Stimulated activated memory B cell treated with anti-CD40 and anti-IgM and Interleukin-4, amounts not matched to agents 10 μg/mL and 1 μg/mL and 100 μg/mL, for 72 hours (primary cell): ENCODE results near the gene BAMBI.
"Not testable (repeated sequence)": the region's sequence is repeated elsewhere in the genome, so short reads cannot be mapped to it uniquely, and the experiment has no call there.

Experiments
- ATAC-seq: fragments of 150-1000 bp; cut with Tn5 transposase; 2 replicates; pipeline ENCODE4 v1.10.0; 2021
- H3K27ac Mint-ChIP-seq: one replicate; pipeline ENCODE4 v1.8.0; 2022; ENCODE audit warnings: mild to moderate bottlenecking, mixed read lengths
- H3K27me3 Mint-ChIP-seq: one replicate; pipeline ENCODE4 v1.8.0; 2022; ENCODE audit warnings: mixed read lengths
- H3K36me3 Mint-ChIP-seq: one replicate; pipeline ENCODE4 v1.8.0; 2022; ENCODE audit warnings: mixed read lengths
- H3K4me1 Mint-ChIP-seq: one replicate; pipeline ENCODE4 v1.8.0; 2022; ENCODE audit warnings: mixed read lengths
- H3K4me3 Mint-ChIP-seq: one replicate; pipeline ENCODE4 v1.8.0; 2022; ENCODE audit warnings: mild to moderate bottlenecking, moderate library complexity, mixed read lengths
- H3K9me3 Mint-ChIP-seq: one replicate; pipeline ENCODE4 v1.8.0; 2022; ENCODE audit warnings: mixed read lengths

Gene BAMBI

GRCh38 chr10:28676968-28677887 lies at the start of gene BAMBI:
BAMBI (plus strand) TSS chr10:28677521; CDS start chr10:28677898, 377 bp downstream.
- Mint-ChIP-seq H3K27ac (no peak within 1 kb of the TSS), H3K4me1 (peaks cover 22% of the 10 kb centered on the region), H3K9me3 (no peaks in the 10 kb centered on the region), H3K4me3 (peak within 1 kb of the TSS; percentile 77), H3K36me3 (no peaks in the 10 kb centered on the region), H3K27me3 (peaks cover 55% of the 10 kb centered on the region)
- peak; percentile 99 for ATAC-seq

- Mint-ChIP-seq H3K9me3 (no peaks in the 10 kb centered on the region), H3K27me3 (peaks cover 37% of the 10 kb centered on the region)
Measured at GRCh38 chr10:28628184-28628893, 49.0 kb upstream of the BAMBI start.

GRCh38 chr10:28631896-28632583 lies 45.3 kb upstream of the BAMBI start:
- Mint-ChIP-seq H3K4me3 (no peak overlapping the region), H3K9me3 (no peaks in the 10 kb centered on the region), H3K27me3 (peaks cover 62% of the 10 kb centered on the region), H3K27ac (no peak overlapping the region), H3K4me1 (peaks cover 6% of the 10 kb centered on the region), H3K36me3 (no peaks in the 10 kb centered on the region)
- ATAC-seq = no peak

More at GRCh38 chr10:28628184-28628893, 49.0 kb upstream of the BAMBI start:
- H3K4me1 Mint-ChIP-seq = peaks cover 6% of the 10 kb centered on the region
- H3K36me3 Mint-ChIP-seq = no peaks in the 10 kb centered on the region
- no peak overlapping the region for H3K27ac Mint-ChIP-seq
- H3K4me3 Mint-ChIP-seq = no peak overlapping the region
- ATAC-seq = peak; percentile 69

GRCh38 chr10:28632584-28632945 lies 44.8 kb upstream of the BAMBI start:
- no peaks in the 10 kb centered on the region for H3K36me3 Mint-ChIP-seq
- H3K4me3 Mint-ChIP-seq = no peak overlapping the region
- peaks cover 3% of the 10 kb centered on the region for H3K9me3 Mint-ChIP-seq
- no peak for ATAC-seq
- peaks cover 62% of the 10 kb centered on the region for H3K27me3 Mint-ChIP-seq
- H3K27ac Mint-ChIP-seq = no peak overlapping the region
- peaks cover 6% of the 10 kb centered on the region for H3K4me1 Mint-ChIP-seq

- Mint-ChIP-seq H3K9me3 (peaks cover 4% of the 10 kb centered on the region), H3K36me3 (no peaks in the 10 kb centered on the region), H3K4me3 (no peak overlapping the region), H3K4me1 (no peaks in the 10 kb centered on the region), H3K27me3 (peaks cover 58% of the 10 kb centered on the region), H3K27ac (no peak overlapping the region)
- no peak for ATAC-seq
Measured at GRCh38 chr10:28633750-28634149, 43.6 kb upstream of the BAMBI start.

- no peak for ATAC-seq
- Mint-ChIP-seq H3K4me3 (no peak overlapping the region), H3K9me3 (peaks cover 9% of the 10 kb centered on the region), H3K36me3 (no peaks in the 10 kb centered on the region), H3K27ac (no peak overlapping the region), H3K4me1 (no peaks in the 10 kb centered on the region), H3K27me3 (peaks cover 39% of the 10 kb centered on the region)
Measured at GRCh38 chr10:28637346-28637745, 40.0 kb upstream of the BAMBI start.

GRCh38 chr10:28638392-28638791 lies 38.9 kb upstream of the BAMBI start:
- peaks cover 39% of the 10 kb centered on the region for H3K27me3 Mint-ChIP-seq
- H3K4me1 Mint-ChIP-seq = no peaks in the 10 kb centered on the region
- H3K27ac Mint-ChIP-seq = no peak overlapping the region
- no peaks in the 10 kb centered on the region for H3K36me3 Mint-ChIP-seq
- H3K4me3 Mint-ChIP-seq = no peak overlapping the region
- no peak for ATAC-seq
- H3K9me3 Mint-ChIP-seq = peaks cover 9% of the 10 kb centered on the region

GRCh38 chr10:28640551-28640950 lies 36.8 kb upstream of the BAMBI start:
- Mint-ChIP-seq H3K9me3 (peaks cover 9% of the 10 kb centered on the region), H3K4me1 (no peaks in the 10 kb centered on the region), H3K4me3 (no peak overlapping the region), H3K27me3 (peaks cover 30% of the 10 kb centered on the region), H3K36me3 (no peaks in the 10 kb centered on the region), H3K27ac (no peak overlapping the region)
- no peak for ATAC-seq

GRCh38 chr10:28644647-28645046 lies 32.7 kb upstream of the BAMBI start:
- Mint-ChIP-seq H3K9me3 (peaks cover 2% of the 10 kb centered on the region), H3K27ac (no peak overlapping the region), H3K36me3 (no peaks in the 10 kb centered on the region), H3K4me1 (no peaks in the 10 kb centered on the region), H3K4me3 (no peak overlapping the region), H3K27me3 (peaks cover 23% of the 10 kb centered on the region)
- no peak for ATAC-seq

GRCh38 chr10:28652106-28652505 lies 25.2 kb upstream of the BAMBI start:
- H3K4me1 Mint-ChIP-seq = no peaks in the 10 kb centered on the region
- no peaks in the 10 kb centered on the region for H3K9me3 Mint-ChIP-seq
- no peak overlapping the region for H3K4me3 Mint-ChIP-seq
- no peak overlapping the region for H3K27ac Mint-ChIP-seq
- no peak for ATAC-seq
- peaks cover 24% of the 10 kb centered on the region for H3K27me3 Mint-ChIP-seq
- H3K36me3 Mint-ChIP-seq = no peaks in the 10 kb centered on the region

- Mint-ChIP-seq H3K4me1 (no peaks in the 10 kb centered on the region), H3K36me3 (no peaks in the 10 kb centered on the region), H3K9me3 (no peaks in the 10 kb centered on the region), H3K4me3 (no peak overlapping the region), H3K27ac (no peak overlapping the region), H3K27me3 (peaks cover 24% of the 10 kb centered on the region)
- no peak for ATAC-seq
Measured at GRCh38 chr10:28652703-28653102, 24.6 kb upstream of the BAMBI start.

GRCh38 chr10:28658824-28659223 lies 18.5 kb upstream of the BAMBI start:
- not testable (repeated sequence) for ATAC-seq, H3K36me3 Mint-ChIP-seq, H3K27ac Mint-ChIP-seq, H3K9me3 Mint-ChIP-seq, H3K4me1 Mint-ChIP-seq, H3K4me3 Mint-ChIP-seq
- peaks cover 43% of the 10 kb centered on the region for H3K27me3 Mint-ChIP-seq

- H3K9me3 Mint-ChIP-seq = no peaks in the 10 kb centered on the region
- H3K4me3 Mint-ChIP-seq = no peak overlapping the region
- no peak overlapping the region for H3K27ac Mint-ChIP-seq
- no peaks in the 10 kb centered on the region for H3K36me3 Mint-ChIP-seq
- ATAC-seq = no peak
- H3K27me3 Mint-ChIP-seq = peaks cover 54% of the 10 kb centered on the region
- peaks cover 5% of the 10 kb centered on the region for H3K4me1 Mint-ChIP-seq
Measured at GRCh38 chr10:28661035-28661434, 16.3 kb upstream of the BAMBI start.

- Mint-ChIP-seq H3K27me3 (peaks cover 81% of the 10 kb centered on the region), H3K36me3 (no peaks in the 10 kb centered on the region), H3K9me3 (no peaks in the 10 kb centered on the region), H3K4me3 (no peak overlapping the region), H3K27ac (no peak overlapping the region), H3K4me1 (peaks cover 12% of the 10 kb centered on the region)
- ATAC-seq = peak; percentile 83
Measured at GRCh38 chr10:28663576-28664368, 13.5 kb upstream of the BAMBI start.

- no peak overlapping the region for H3K27ac Mint-ChIP-seq
- no peaks in the 10 kb centered on the region for H3K36me3 Mint-ChIP-seq
- ATAC-seq = no peak
- H3K27me3 Mint-ChIP-seq = peaks cover 87% of the 10 kb centered on the region
- H3K4me1 Mint-ChIP-seq = peaks cover 17% of the 10 kb centered on the region
- no peak overlapping the region for H3K4me3 Mint-ChIP-seq
- no peaks in the 10 kb centered on the region for H3K9me3 Mint-ChIP-seq
Measured at GRCh38 chr10:28664369-28664740, 13.0 kb upstream of the BAMBI start.
